DMS53 (cell line): ENCODE measurements around the gene MID1.

ENCODE experiments used
- DNase-seq: peaks from one replicate; lab custom pipeline; 2025; lab: John Stamatoyannopoulos, UW

Gene MID1

DNA sequence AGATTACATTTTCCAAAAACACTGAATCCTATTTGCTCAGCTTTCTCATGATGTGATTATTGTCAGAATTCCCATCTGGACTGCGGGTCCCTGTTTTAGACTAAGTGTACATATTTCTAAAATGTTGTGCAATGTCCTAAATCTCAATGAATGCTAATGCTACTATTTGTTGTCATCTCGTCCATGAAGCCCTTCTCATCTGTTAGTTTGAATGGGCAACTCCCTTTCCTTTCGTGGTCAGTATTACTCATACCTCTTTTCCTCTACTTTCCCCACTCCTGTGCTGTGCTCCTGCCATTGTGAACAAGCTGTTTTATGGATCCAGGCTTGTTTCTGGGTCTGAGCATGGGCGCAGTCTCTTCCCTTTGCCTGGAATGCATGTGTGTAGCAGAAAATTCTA is 91.0 kb downstream of the MID1 start:
- no peak for DNase-seq

- DNase-seq = no peak
Observed at GRCh38 chrX:10526451-10526850, 93.9 kb downstream of the MID1 start.

DNA sequence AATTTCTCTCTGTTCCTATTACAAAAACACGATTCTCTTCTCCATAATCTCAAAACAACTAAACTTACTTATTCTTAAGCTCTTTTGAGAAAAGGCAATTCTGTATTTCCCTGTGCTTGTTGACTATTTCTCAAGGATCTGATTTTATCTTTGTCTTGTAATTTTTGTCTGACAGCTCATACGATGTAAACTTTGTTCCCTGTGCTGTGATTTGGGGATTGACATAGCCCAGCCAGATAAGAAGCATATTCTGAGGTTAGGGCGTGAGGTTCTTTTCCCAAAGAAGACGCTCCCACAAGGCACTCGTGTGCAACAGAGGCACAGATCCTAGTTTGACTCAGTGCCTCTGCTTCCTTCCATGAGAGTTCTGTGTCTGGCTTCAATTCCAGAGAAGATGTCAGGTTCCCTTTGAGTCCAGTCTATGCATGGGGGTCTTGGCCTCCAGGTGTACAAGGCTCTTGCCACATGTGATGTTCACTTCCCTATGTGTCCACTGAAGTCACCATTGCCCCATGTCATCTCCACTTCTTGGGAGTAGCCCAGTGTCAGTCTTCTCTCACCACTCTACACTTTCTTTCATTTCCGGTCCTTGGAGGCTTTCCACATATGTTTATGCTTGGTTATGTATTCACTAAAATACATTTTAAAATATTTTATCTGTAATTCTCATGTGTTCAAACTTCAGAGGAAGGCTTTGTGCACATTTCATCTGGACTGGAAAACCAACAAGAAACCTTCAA is 94.8 kb downstream of the MID1 start:
- DNase-seq = no peak

GRCh38 chrX:10524578-10524977 is 95.8 kb downstream of the MID1 start:
- no peak for DNase-seq

GRCh38 chrX:10519761-10520160 is 100.6 kb downstream of the MID1 start:
- no peak for DNase-seq

- no peak for DNase-seq
Observed at GRCh38 chrX:10519278-10519677, 101.1 kb downstream of the MID1 start.

DNA sequence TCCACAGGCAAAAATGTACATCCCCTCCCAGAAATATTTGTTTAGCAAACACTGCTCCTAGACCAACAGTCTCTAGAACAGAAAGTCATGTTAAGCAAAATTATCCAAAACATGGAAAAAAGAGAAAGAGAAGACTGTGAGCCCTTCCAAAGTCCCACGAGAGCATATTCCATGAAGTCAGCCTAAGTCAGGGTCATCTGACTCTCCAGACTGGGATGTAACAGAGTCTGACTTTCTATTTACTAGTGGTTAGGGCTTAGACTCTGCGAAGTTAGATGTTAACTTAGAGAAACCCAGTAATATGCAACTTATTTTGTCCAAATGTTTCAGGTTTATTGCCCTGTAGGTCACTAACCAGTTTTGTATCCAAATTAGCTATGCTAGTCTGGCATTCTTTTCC is 102.3 kb downstream of the MID1 start:
- DNase-seq = no peak

DNA sequence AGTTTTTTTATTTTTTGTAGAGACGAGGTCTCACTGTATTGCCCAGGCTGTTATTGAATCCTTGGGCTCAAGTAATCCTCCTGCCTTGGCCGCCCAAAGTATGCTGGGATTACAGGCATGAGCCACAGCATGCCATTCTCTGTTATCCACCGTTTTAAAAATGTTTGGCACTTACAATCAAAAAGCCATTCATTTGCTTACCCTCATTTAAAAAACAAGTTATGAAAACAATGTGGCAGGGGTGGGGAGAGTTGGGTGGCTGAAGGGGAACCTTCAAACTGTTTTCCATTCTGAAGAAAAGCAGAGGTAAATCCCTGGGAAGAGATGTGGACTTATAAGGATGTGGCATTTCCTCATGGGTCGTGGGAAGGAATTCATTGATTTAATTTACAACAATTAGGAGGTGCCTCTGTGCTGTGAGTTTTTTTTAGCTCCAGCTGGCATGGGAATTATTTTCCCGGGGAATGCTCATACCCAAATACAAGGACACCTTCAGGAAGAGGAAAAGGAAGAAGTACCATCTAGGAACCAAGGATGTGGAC is 103.5 kb downstream of the MID1 start:
- no peak for DNase-seq

DNA sequence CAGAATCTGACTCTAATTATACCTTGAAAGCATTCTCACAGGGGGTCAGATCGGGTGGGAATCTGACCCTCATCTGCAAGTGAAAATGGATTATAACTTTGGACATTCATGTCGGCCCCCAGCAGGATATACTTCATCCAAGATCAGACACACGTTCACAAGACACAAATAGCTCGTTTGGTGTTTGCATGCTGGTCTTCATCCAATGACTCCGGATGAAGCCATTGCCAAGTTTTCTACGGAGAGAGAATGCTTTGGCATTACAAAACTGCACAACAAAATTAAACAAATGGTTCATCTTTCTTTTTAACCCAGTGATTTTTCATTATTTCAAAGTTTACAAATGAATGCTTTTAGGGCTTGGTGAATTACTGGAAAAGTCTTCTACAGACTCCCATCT is 105.5 kb downstream of the MID1 start:
- DNase-seq = no peak

- DNase-seq = peak; percentile 1
Observed at GRCh38 chrX:10513974-10514373, 106.4 kb downstream of the MID1 start.

- no peak for DNase-seq
Observed at GRCh38 chrX:10512741-10513140, 107.6 kb downstream of the MID1 start.

DNA sequence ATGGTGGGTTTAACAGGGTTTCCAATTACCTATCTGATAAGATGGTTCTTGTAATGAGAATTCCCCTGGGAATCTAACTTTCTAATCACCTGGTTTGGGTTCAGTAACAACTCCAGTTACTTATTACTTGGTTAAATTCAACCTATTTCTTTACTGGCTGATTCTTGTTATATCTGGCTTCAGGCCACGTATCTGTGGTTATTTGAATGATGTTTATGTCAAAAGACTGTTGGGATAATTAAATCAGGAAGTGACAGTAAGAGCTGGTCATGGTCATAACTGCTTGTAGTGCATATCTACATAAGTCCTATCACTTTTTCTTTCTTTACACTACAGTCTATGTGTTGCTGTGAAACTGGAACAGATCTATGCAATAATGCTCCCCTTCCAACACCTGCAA is 108.1 kb downstream of the MID1 start:
- no peak for DNase-seq

GRCh38 chrX:10509397-10509796 is 111.0 kb downstream of the MID1 start:
- no peak for DNase-seq

DNA sequence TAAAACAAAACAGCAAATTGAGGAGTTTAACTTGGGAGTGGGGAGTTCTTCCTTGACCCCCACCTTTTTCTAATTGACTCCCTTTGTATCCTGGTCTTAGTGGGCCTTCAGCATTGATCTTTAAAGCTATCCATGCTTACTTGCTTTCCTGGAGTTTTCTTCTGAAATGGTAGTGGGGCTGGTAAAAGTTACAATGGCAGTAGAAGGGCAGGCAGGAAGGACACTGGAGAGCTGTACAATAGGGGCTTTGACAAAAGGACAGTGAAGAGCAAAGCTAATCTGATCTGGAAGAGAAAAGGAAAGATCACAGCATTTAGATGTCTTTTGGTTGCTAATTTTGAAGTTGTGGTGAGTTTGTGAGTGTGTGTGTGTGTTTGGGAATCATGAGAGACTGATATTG is 111.5 kb downstream of the MID1 start:
- no peak for DNase-seq

DNA sequence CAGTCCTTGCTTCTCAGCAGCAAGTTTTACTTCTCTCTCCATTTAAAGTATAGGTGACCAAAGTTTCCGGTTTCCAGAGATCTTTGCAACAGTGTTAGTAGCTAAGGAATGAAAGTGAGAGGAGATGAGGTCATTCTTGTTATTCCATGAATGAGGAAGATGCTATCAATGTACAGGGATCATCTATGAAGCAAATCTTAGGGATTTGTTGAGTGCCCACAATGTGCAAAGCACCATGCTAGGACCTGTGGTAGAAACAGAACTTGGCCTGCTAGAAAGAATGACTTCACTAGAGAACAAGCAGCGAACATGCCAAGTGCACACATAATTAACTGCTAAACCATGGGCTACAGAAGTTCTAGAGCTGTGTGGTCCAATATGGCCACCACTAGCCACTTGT is 112.5 kb downstream of the MID1 start:
- no peak for DNase-seq

DNA sequence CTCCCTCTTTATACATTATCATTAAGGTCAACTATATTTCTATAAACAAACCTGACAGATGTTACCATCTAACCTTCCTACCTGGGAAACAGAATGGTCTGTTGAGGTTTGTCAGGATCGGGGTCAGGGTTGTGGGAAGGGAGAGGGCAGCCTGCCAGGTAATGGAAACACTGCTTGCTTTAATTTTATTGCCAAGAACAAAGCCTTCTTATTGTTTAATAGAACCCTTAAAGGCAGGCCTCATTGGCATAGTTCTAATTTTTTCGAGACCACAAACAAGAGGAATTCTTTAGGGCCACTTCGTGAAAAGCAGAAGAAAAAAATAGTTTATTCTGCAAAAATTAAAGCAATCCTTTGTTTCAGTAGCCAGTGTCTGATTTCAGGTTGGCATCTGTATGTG is 113.2 kb downstream of the MID1 start:
- no peak for DNase-seq

GRCh38 chrX:10506781-10507180 is 113.6 kb downstream of the MID1 start:
- no peak for DNase-seq

DNA sequence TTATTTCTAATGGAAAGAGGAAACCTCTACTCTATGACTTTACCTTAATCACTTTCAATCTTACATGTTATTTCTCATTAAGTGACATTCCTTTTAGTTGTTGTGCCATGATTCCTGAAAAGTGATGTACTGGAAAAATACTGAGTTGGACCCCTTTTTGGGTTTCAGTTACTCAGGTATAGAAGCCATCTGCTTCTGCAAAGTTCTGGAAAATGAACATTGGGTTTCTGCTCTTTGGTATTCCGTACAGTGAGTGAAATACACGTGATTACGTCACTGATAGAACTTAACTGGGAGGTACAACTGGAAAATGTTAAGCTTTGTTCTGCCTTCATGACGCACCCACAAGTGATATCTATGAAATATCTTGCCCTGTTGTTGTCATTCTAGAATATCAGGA is 114.7 kb downstream of the MID1 start:
- DNase-seq = no peak

DNA sequence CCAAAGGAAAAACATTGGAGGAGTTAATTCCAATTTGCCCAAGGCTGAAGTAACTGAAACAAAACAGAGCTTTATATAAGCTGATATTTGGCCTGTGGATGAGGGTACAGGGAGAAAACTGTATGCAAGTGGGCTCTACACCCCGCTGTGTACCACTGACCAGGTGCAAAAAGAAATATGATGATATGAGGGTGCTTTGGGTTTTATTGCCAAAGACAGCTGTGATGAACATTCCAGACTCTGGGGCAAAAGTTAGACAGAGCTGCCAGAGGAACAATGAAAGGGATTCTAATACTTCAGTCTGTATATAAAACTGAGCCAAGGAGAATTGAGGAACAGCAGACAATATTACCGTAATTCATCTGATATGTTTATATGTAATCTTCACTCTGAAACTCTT is 117.4 kb downstream of the MID1 start:
- no peak for DNase-seq

DNA sequence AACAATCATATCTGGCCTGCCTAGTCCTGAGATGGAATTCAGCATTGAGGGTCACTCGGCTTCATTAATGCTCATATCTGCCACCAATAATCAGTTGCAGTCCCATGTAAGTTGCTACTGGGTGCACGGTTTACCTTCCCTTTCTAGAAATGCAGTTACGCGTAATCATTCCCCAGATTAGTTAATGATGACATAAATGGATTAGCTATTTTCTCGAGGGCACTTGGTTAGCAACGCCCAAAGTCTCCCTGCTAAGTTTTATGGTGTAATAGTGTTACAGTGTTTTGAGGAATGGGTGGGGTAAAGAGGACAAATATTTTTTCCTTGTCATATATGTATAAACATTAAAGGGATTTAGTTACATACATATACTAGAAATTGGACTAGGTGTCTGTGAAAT is 118.8 kb downstream of the MID1 start:
- no peak for DNase-seq

DNA sequence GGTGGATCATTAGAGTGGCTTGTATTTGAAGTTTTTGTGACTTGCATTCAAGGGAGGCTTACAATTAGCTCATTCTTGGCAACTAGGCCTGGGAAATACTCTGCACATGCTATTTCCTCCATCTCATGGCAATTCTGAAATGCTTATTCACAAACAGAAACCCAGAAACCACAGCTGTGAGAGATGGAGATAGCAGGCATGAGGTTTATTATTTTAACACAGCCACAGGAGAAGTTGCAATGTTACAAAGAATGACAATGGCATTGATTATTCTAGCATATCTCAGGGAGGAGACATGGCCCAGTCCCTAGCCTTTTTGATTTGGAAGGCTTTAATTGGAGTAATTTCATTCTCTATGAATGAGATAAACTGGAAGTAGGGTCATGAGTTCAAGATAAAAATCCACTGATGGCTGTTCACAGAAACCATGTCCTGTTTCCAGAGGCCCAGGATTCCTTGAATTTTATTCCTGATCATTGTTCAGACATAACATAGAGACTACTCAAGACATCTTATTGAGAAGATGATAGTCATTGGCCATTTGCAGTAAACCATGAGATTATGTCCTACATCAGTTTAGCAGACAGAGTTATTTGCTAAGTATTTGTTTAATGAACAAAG is 123.9 kb downstream of the MID1 start:
- no peak for DNase-seq

DNA sequence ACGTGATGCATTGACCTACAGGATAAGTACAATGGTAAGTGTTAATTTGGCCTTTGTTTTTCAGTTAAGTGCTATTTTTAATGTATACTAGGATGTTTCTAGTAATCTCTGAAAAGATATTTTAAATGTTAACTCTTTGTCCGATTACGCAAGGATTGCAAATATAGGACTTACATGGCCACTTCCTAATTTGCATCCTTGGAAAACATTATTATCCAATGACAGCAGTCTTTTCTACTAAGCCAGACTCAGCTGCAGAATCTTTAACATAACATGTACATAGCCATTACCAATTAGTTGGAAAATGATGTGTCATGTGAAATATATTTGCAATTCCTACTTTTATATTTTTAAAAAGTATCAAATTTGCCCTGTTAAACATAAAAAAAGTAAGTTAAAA is 124.7 kb downstream of the MID1 start:
- no peak for DNase-seq

DNA sequence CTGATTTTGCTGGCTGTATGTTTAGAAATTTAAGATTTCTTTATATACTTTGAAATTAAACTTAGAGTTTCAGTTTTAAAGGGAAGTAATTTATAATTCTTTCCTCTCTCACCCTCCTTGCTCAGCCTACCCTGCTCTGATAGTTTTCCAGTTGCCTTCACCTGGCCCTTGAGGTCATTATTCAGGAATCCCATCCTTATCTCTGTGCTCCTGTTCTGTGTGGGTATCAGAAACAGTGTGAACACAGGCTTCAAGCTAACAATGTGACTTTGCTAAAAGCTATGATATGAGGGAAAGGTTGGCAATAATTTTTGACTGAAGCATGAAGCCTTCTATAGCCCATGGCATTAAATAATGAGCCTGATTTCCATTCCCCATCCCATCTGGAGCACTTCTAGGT is 128.1 kb downstream of the MID1 start:
- no peak for DNase-seq

- no peak for DNase-seq
Observed at GRCh38 chrX:10486373-10486772, 134.0 kb downstream of the MID1 start.
